ENCODE measurements around the gene PLXNA2.

The PLXNA2 gene

DNA sequence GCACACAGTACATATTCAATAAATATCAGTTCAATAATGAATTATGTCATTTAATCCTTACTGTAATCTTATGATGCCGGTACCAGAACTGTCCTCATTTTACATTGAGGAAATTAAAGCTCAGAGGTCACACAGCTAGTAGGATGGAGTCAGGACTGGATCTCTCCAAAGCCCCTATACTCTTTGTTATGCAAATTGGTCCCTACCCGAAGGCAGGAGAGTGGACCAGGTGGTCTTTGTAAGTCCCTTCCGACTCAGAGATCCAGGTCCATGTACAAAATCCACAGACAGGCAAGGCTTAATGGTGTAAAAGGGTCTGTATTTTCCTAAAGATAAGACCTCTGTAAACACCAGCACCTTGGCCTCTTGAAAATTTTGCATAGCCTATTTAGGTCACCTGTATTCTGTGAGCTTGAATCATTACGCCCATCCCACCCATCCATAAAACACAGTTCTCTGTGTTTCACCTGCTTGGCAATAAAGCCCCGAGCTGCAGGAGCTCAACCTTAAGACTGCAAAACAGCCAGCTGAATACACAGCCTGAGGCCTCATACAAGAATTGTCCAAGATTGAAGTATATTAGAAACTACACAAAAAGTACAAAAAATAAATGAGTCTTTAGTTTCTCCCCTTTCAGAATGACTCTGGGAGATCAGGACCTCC is 41.7 kb downstream of the PLXNA2 start:
- no peak for DNase-seq

DNA sequence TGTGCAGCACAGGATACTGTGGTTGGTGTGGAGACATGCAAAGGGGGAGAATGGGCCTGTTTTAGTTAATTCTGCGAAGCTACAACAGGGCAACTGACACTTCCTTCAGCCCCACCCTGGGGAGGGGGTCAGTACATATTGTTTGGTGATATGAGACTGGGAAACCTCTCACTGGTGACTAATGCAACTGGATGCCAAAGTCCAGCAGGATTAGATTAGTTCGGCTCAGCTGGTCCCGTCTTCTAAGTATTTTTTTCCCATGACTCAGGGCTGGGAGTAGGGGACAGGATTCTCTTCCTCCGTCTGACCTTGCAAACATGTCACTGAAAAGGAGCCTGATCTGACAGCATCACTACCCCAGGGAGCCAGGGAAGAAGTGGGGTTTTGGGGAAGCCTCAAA is 43.0 kb downstream of the PLXNA2 start:
- no peak for DNase-seq

DNA sequence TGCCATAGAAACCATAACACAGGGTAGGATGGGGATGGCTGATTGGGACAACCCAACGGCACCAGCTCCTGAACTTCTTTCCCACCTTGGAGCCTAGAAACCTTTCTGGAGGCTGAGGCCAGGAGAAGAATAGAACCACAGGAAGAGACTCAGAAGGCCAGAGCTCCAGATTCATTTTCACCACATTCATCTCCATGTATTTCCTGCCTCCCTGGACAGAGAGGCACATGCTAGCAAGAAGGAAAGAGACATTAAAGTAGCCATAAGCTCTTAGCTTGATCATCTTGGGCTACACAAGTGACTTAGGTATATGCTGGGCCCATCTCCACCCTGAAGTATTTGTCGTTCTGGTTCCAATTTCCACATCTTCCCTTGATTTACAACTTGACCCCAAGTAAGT is 44.1 kb downstream of the PLXNA2 start:
- no peak for DNase-seq

DNA sequence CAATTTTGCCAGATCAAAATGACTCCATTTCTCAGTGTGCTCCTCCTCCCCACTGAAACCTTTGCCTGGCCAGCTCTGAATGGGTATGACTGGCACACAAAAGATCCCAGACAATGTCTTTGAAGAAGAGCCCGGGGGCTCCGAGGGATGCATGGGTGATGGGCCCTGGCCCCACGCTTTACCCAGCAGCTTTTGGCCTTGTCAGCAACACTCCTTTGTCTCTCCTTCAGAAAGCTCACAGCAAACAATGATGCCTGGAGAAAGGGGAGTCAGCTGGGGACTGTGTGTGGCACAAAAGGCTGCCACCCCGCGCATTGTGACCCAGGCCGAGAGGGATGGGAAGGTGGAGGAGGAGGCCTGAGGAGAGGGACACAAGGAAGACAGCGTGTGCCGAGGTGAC is 45.9 kb downstream of the PLXNA2 start:
- no peak for DNase-seq

DNA sequence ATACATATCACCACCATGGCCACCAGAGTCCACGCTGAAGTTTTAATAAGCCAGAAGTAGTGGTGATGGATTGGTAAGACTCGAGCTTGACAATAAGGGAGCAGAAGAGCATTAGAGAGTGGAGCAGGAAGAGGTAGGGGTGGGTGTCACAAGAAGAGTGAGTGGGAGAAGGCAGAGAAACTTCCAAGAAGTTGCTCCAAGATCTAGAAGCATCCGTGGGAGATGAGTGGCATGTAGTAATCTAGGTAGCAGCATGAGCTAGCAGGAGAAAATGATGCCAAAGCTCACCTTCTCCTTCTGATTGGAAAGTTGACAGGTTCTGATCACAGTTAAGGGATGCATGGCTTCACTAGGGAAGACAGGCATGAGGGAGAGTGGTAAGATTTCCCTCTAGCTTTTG is 49.2 kb downstream of the PLXNA2 start:
- DNase-seq: no peak

DNA sequence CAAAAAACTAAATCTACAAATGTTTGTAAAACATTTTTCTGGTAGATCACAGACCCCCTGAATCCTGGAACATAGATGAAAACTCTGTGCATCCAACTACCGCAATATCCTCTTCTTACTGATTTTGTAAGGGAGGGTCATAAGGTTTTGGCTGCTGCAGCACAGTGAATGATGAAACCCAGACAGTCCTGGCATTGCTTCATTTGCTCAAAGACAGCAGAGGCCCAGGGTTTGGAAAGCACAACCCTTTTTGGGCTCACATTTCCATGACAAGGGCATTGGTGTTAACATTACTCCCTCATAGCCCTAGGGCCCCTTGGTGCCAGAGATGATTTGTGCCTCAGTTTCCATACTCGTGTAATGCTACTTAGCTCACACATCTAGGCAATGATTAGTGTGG is 51.2 kb downstream of the PLXNA2 start:
- no peak for DNase-seq

DNA sequence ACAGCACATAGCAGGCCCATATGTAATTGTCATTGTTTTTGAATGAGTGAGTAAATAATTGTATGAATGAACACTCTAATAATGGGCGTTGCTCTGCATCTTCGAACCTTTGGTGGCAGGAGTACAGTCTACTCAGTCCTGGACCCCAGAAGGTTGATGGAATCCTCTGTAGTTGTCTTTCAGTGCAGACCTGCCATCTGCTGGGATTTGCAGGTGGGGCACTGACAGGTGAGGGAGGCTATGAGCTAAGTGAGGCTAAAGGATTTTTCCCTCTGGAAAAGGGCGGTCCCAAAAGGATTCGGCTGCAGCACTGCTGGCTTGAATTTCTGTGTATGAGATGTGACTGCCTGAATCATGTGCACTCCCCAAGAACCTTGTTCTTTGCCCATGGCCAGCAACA is 53.4 kb downstream of the PLXNA2 start:
- no peak for DNase-seq

DNA sequence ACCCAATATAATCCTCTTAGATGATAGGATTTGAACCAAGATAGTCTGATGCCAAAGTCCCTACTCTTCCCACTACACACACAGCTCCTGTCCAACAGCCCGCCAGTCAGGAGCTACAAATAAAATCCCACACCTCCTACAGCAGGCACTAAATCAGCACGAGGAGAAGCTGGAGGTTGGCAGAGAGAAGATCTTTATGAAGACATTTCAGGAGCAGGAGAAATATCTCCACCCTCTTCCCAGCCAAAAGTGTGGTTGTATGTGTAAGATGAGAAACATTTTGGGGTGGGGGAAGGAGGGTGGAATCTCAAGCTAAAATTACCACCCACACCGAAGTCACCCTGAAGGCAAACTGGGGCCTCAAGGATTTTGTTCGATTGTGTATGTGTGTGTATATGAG is 54.5 kb downstream of the PLXNA2 start:
- DNase-seq: no peak

DNA sequence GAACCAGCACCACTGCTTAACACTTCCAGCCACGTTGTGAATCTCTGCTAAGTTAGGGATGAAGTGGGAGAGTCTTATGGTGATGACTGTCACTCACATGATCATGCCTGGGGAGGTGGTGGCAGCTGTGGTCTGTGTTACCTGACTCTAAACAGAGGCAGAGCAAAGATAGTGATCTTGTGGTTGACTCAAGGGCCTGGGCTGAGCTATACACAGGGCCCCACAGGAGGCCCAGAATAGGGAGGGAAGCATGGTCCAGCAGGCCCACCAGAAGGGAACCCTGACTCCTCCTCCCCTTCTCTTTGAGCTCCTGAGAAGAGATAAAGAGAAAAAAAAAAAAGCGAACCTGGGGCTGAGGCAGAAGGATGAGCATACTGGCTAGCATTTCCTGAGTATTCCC is 55.0 kb downstream of the PLXNA2 start:
- no peak for DNase-seq

DNA sequence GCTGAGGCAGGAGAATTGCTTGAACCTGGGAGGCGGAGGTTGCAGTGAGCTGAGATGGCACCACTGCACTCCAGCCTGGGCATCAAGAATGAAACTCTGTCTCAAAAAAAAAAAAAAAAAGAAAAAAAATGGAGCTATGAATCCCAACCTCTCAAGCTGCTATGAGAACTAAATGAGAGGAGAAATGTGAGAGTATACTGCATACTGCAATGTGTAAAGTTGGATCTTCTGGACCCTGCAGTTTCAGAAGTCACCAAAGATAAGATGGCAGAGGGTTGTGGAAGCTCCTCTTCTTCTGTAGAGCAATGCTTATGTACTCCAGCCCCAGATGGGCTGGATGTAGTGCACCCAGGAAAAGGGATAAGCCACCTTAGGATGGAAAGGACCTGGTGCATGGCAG is 55.6 kb downstream of the PLXNA2 start:
- no peak for DNase-seq

DNA sequence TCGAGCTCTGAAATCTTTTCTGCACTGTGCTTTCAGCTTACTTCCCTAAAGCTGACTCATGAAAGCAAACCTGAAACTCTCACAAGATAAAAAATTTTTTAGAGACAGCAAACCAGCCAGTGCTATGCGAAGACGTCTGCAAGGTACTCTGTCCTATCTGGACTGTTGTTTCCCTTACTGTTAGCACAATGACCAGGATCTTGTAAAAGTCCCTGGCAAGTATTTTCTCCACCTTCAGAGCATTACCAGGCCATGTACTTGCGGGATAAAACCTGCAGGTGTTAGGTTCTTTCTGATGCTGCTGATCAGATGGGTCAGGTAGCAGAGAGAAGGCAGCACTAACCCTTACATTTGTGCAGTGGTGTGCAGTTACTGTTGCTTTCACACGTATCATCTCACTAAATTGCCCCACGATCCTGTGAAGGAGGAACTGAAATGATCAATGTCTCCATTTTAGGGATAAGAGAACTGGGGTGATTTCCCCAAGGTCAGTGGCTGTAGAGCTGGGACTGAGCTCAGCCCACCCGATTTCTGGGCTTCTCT is 56.6 kb downstream of the PLXNA2 start:
- no peak for DNase-seq

DNA sequence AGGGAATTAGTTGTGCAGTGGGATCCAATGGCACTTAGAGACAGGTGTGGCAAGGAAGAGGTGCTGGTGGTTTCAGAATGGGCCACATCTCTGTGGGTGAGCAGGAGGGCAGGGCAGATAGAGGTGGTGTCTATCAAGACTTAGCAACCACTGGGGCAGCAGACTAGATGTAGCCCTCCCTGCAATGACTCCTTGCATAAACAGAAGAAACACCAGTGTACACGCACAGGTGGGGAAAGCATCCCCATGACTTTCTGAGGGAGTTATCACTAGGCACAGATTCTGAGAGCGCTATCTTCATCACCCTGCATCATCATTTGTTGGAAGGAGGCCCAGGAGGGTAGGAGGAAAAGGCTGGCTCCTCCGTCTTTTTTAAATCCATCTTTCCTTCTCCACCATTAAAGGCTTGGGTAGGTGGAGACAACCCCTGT is 58.4 kb downstream of the PLXNA2 start:
- no peak for DNase-seq

DNA sequence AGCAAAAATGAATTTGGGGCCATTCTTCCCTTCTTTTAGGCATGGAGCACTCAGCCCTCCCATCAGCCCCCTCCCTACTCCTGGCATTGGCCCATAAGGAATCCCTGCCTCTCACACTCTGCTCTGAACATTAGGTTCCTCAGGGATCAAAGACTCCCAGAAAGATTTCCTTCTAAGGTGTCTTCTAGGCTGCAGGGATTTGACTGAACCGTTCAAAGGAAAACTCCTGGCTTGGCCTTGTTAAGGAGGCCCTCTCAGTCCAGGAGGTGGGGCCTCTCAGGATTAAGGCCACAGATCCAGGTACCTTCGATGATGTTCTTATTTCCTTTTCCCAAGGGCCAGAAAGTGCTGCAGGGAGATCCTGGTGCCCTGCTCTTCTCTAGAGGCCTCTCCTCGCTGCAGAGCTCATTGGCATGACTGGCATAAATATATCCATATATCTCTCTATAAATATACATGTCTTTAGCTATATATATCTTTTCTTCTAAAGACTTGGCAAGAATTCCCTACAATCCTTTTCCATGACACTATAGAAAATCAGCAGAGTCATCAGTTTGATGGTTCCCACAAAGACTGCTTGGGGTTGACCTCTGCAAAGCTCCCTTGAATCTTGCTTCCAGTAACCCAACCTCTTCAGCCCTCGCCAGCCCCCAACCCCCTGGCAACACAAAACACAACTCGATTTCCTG is 59.1 kb downstream of the PLXNA2 start:
- DNase-seq: no peak

DNA sequence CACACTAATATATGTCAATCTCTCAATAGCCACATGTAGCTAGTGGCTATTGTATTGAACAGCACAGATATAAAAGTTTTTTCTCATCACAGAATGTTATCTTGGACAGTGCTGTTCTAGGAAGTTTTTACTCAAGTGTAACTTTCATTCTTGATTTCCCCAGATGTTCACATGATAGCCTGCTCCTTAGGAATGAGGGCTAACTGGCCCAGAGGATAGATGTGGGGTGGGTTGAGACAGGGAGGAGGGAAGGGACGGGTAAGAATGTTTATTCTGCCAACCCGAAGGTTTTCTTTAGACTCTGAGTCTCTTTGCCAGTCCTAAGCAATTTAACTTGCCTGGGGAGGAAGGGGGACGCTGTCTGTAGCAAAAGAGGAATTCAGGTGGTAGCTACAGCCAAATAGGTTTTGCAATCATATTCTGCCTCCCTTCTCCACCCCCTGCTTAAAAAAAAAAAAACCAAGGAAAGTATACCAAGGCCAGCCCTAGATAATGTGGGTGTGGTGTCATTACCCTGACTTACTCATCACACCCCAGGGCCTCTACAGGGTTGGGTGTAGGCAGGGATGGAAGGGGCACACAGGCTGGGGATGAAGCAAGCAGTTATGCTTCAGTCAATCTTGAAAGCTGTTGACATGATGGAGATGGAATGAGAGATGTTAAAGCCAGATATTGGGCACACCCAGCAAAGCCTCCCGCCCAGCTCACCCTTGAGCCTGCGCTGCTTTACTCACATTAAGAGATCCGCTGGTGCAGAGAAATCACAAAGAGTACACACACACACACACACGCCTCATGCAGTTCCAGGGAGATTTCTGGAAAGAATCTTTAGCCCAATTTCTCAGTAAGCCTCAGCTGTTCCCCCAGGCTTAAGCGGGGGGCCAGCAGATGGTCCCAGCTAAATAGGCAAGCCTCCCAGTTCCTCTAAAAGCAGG is 59.9 kb downstream of the PLXNA2 start:
- DNase-seq: peak; percentile 28

DNA sequence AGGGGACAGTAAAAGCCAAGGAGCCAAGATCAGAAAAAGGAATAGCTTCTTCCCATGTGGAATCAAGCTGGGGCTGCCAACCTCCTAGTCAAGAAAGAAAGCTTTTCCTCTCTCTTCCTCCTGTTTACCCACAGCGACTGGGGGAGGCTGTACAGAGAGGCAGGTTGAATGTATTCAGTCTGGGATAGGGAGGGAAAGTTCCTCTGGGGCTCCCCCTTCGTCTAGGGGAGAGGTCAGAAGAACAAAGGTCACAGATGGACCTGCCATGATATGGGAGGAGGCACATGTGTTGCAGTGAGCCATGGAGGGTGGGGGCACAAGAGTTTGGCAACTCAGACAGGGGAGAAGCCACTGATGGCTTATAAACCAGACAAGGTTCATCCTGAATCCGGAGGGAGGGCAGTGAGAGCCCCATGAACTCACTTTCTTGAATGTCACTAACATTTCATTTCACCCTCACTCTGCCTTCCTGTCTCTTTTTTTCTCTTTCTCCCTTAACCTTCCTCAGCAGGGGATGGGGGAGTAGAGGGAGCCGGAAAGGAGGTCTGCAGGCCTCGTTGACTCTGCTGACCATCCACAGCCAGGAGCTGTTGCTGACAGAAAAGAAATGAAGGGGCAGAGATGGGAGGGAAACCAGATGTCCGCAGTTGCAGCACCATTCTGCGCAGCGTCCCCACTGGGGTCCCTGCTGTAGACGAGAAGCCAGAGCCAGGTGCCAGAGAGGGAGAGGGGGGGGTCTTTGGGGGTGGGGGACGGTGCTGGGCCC is 61.1 kb downstream of the PLXNA2 start:
- DNase-seq: no peak

DNA sequence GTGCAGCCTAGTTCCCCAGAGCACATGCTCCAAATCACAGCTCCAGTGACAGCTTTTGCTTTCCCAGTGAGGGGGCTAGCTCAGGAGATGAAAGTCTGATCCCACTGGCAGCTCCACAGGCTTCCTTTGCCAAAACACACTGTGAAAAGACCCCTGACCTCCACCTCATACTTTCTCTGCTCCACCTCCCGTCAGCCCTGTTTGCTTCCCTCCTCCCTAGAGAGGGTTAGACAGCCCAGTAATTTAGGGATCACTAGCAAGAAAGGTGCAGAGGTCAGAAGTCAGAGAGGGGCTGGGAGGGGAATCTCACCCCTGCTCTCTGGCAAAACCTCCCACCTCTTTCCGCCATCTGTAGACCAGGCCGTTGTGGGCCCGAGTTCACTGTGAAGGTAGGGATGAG is 62.8 kb downstream of the PLXNA2 start:
- DNase-seq: no peak

DNA sequence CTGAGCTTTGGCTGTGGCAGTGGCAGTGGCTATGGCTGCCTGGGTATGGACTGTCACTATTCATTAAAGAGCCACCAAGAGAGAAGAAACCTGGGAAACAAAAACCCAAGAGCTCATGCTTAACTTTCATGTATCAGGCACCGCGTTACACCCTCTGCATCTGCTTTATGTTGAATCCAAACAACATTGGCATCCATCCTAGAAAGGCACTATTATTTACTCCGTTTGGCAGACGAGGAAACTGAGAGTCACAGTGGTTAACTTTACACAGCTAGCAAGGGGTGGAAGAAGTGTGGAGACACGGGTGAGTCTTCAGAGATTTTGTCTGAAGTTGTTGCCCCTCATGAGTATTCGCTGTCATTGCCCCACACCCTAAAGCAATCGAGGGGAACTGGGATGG is 63.8 kb downstream of the PLXNA2 start:
- DNase-seq: no peak

DNA sequence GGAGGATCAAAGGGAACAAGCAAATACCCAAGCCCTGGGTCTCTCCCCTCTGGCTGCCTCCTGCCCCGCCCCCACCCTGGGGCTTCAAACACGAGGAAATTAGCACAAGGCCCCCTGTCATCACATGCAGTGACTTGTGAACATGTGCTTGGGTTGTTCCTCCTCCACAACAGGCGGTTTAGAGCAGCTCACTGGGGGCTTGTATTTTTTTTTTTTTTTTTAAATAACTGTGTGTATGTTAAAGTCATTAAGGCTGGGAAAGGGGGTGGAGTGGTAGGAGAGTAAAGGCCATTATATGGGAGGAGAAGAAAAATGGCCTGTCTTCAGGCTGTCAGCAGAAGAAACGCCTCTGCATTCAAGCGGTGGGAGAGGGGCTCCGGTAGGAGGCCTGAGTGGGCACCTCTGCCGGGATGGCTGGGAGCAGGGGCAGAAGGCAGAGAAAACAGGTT is 64.2 kb downstream of the PLXNA2 start:
- DNase-seq: no peak

DNA sequence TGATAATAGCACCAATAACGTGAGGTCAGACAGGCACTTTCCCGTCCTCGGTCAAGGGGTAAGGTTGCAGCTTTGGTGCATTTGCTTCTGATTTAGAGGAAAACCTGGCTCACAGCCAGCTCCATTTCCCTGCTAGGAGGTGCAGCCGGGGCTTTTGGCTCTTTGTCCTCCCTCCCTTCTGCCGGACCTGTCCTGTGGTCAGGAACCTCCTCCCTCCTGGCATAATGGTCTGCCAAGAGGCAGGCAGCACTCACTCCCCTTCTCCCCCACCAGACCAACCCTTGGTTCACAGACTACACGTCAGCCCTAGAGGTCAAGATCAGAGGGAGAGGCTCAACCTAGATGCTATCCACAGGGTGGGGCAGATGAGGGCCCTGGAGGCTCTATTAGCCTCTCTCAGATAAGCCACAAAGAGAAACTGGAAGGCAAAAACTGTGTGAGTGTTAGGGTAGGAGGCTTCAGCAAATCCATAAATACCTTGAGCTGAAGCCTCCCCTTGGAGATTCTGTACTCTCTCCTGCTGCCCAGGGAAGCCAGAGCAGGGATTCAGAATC is 64.8 kb downstream of the PLXNA2 start:
- DNase-seq: no peak

DNA sequence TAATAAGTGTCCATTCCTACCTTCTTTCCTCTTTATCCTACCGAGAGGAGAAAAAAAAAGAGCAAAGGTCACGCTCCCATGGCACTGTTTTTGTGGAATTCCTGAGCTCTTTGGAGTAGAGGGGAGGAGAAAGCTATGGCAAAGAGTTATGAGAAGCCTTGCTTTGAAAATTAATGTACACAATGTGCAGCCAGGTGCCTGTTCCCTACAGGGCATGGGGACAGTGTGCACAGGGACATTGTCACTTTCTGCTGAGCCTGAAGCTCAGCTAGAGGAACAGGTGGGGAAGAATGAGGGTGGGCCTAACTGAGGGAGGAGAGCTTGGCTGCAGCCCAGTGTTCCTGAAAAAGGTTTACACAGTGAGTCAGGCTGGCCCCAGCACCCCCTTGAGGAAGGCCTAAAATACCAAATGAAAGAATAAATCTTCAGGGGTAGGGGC is 66.1 kb downstream of the PLXNA2 start:
- DNase-seq: no peak

DNA sequence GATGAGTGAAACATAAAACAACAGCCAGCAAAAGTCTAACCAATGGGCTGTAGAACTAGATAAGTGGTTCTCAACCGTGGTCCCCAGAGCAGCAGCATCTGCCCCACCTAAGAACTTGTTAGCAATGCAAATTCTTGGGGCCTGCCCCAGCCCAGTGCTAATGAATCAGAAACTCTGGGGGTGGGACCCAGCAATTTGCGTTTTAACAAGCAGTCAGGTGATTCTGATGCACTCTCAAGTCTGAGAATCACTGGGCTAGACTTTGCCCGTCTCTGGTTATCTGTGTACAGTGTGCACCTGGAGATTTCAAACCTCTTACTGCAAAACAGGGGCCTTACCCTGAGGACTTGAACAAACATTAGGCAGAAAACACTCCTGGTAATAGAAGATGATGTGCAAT is 66.5 kb downstream of the PLXNA2 start:
- DNase-seq: no peak

DNA sequence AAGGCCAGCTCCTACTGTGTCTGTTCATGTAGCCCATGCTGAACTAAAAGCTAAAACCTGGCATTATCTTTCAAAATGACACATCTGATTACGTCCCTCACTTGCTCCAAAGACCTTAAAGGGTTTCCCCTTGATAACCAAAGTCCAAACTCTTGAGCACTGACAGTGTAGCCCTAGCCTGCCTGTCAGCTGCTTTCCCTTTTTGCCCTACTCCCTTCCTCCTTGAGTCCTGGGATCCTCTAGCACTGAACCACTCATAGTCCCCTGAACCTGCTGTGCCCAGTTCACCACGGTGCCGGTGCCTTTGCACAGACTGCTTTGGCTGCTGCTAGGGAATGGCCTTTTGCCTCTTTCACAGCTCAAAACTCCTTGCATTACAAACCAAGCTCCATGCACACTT is 67.5 kb downstream of the PLXNA2 start:
- DNase-seq: no peak

Data from SIG-M5 (cell line).